Peyer's patch (tissue), 4 donors: ENCODE results near the gene FFAR1.

Source experiments
- POLR2A ChIP-seq, 2 donors: fragments of 450-650 bp; IDR thresholded peaks; one replicate each; pipeline ENCODE4 v1.5.1; 2017; ENCODE audit warnings: antibody characterized with exemption in 2 of 2, mild to moderate bottlenecking in 2 of 2, moderate library complexity in 2 of 2
- TF ChIP-seq, protein P1 (sequence below), 6 experiments: fragments of 450-650 bp in 4 of 6; fragments of 200-600 bp in 2 of 6; sonication (generic) in 1 of 6; IDR thresholded peaks; one replicate each; pipeline ENCODE4 v1.5.1; 2017 to 2019; ENCODE audit warnings: antibody characterized with exemption in 6 of 6, mild to moderate bottlenecking in 3 of 6, moderate library complexity in 1 of 6

GRCh38 chr19:35345671-35346111 lies 2.0 kb upstream of the FFAR1 start:
- TF ChIP-seq, protein P1, sequence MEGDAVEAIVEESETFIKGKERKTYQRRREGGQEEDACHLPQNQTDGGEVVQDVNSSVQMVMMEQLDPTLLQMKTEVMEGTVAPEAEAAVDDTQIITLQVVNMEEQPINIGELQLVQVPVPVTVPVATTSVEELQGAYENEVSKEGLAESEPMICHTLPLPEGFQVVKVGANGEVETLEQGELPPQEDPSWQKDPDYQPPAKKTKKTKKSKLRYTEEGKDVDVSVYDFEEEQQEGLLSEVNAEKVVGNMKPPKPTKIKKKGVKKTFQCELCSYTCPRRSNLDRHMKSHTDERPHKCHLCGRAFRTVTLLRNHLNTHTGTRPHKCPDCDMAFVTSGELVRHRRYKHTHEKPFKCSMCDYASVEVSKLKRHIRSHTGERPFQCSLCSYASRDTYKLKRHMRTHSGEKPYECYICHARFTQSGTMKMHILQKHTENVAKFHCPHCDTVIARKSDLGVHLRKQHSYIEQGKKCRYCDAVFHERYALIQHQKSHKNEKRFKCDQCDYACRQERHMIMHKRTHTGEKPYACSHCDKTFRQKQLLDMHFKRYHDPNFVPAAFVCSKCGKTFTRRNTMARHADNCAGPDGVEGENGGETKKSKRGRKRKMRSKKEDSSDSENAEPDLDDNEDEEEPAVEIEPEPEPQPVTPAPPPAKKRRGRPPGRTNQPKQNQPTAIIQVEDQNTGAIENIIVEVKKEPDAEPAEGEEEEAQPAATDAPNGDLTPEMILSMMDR (IDR thresholded peaks at IDR 0.05), result no peak
- no peak for TF ChIP-seq POLR2A (IDR thresholded peaks at IDR 0.05)
